HUDEP-2 (cell line): ENCODE data around the gene WDCP.

Experiments used
- DNase-seq, 76 experiments: peaks; one replicate each; lab custom pipeline; 2025; ENCODE audit not compliant: unreplicated experiment in 76 of 76; lab: John Stamatoyannopoulos, UW

Gene WDCP

GRCh38 chr2:24008672-24009366 lies 38.4 kb downstream of the WDCP start:
- peak in 1 of 76 experiments; percentile 60 for DNase-seq

GRCh38 chr2:24007693-24008092 lies 39.5 kb downstream of the WDCP start:
- DNase-seq: no peak

GRCh38 chr2:23994567-23994966 lies 52.6 kb downstream of the WDCP start:
- no peak for DNase-seq

GRCh38 chr2:23993736-23994269 lies 53.4 kb downstream of the WDCP start:
- DNase-seq: no peak

GRCh38 chr2:23992931-23993330 lies 54.3 kb downstream of the WDCP start:
- DNase-seq: no peak

GRCh38 chr2:23988371-23988770 lies 58.8 kb downstream of the WDCP start:
- DNase-seq: peak in 30 of 76 experiments; percentile 6 to 61 (median 28)
